Spleen (tissue), 7 donors: Measurements from ENCODE around the gene EMC6.
A peak's percentile ranks its signal among the peaks of the same experiment; 100 is the strongest.

ENCODE experiments used
- CTCF ChIP-seq, 11 experiments: fragments of 200-600 bp in 7 of 11; fragments of 450-650 bp in 4 of 11; sonication (generic) in 4 of 11; IDR thresholded peaks in 8 of 11; conservative IDR thresholded peaks in 3 of 11; 1 replicate in 7 of 11; 2 replicates in 4 of 11; pipeline versions ENCODE4 v1.4.0 to v1.8.0; 2016 to 2021; ENCODE audit warnings: antibody characterized with exemption in 11 of 11, inconsistent platforms in 4 of 11, mild to moderate bottlenecking in 1 of 11
- POLR2A ChIP-seq, 3 donors: fragments of 450-650 bp; IDR thresholded peaks; one replicate each; pipeline ENCODE4 v1.5.1; 2017; ENCODE audit warnings: antibody characterized with exemption in 3 of 3, mild to moderate bottlenecking in 1 of 3
- POLR2AphosphoS5 ChIP-seq, 3 donors: sonication (generic); formaldehyde crosslinking; IDR thresholded peaks; one replicate each; pipeline ENCODE4 v1.5.1; 2017; ENCODE audit warnings: antibody characterized with exemption in 3 of 3
- donor health status: DM: no; HTN: no; CAD: no; lungs with moderate emphysema.
- donor health status: DM: no; HTN: no; CAD: no.
- donor health status: DM: no; HTN: no; CAD: no.

GRCh38 chr17:3683054-3683511 lies 14.5 kb downstream of the EMC6 start:
- TF ChIP-seq POLR2A (IDR thresholded peaks at IDR 0.05): no peak
- TF ChIP-seq CTCF (IDR thresholded peaks at IDR 0.05 in 8 of 11, conservative IDR thresholded peaks at IDR 0.05 in 3 of 11): peak; percentile 81 to 96 (median 94)
- peak; percentile 64 to 85 (median 64) for TF ChIP-seq POLR2AphosphoS5 (IDR thresholded peaks at IDR 0.05)
